ENCODE data around the gene CXADR.

GRCh38 chr21:17631195-17631594, 118.4 kb downstream of the CXADR start:
- no peak for TF ChIP-seq POLR2AphosphoS5 (IDR thresholded peaks at IDR 0.05; ENCODE audit: low read depth, low read length)
- TF ChIP-seq TAF1 (IDR thresholded peaks at IDR 0.05; ENCODE audit: borderline replicate concordance, insufficient read depth, low read length), result no peak
- no peak for TF ChIP-seq REST (IDR thresholded peaks at IDR 0.05; ENCODE audit: insufficient read depth in 1 of 2, low read depth in 2 of 2, low read length in 2 of 2)
- TF ChIP-seq SIN3A (IDR thresholded peaks at IDR 0.05; ENCODE audit: borderline replicate concordance, insufficient read depth, low read length), result no peak
